Activated T-cell treated with anti-CD3 and anti-CD28 coated beads, Interleukin-2, amount 50 U/mL, for 72 hours (primary cell): ENCODE measurements around the gene SUMO1. TPM values are rescaled to one million over a fixed set of nuclear protein-coding genes. Genes with fewer than 3 reads are reported as not detected.
"Not testable (repeated sequence)": the region's sequence is repeated elsewhere in the genome, so short reads cannot be mapped to it uniquely, and the experiment has no call there.

ENCODE experiments used
- ATAC-seq, 2 donors: fragments of 150-1000 bp; cut with Tn5 transposase; replicated peaks in 1 of 2; 2 replicates each; pipeline ENCODE4 v1.10.0; 2021; ENCODE audit warnings: moderate library complexity in 2 of 2, mild to moderate bottlenecking in 1 of 2
- DNase-seq, 2 donors: peaks; one replicate each; pipeline ENCODE4 v3.0.0; 2021 to 2022; ENCODE audit warnings: mixed read lengths in 1 of 2
- H3K27ac Mint-ChIP-seq: one replicate; pipeline ENCODE4 v1.8.0; 2022; ENCODE audit warnings: mild to moderate bottlenecking, moderate library complexity, mixed read lengths
- H3K27me3 Mint-ChIP-seq: one replicate; pipeline ENCODE4 v1.8.0; 2022; ENCODE audit warnings: low read depth, mixed read lengths
- H3K36me3 Mint-ChIP-seq, 2 donors: one replicate each; pipeline ENCODE4 v1.8.0; 2022; ENCODE audit warnings: mixed read lengths in 2 of 2, mild to moderate bottlenecking in 1 of 2; ENCODE audit not compliant: insufficient read depth in 2 of 2
- H3K4me1 Mint-ChIP-seq: one replicate; pipeline ENCODE4 v1.8.0; 2022; ENCODE audit warnings: low read depth, mixed read lengths
- H3K4me3 Mint-ChIP-seq, 2 donors: one replicate each; pipeline ENCODE4 v1.8.0; 2022; ENCODE audit warnings: mild to moderate bottlenecking in 2 of 2, mixed read lengths in 2 of 2, moderate library complexity in 2 of 2
- H3K9me3 Mint-ChIP-seq, 2 donors: one replicate each; pipeline ENCODE4 v1.8.0; 2022; ENCODE audit warnings: mixed read lengths in 2 of 2
- total RNA-seq, 2 donors: library from RNA; stranded (reverse); gene quantifications; one replicate each; pipeline ENCODE4 v1.2.3, GENCODE V29; 2022

SUMO1 gene
- total RNA-seq: 100 to 1,000 TPM in 1 of 2 donors, 10 to 100 TPM in 1; 88.7 to 100 TPM

GRCh38 chr2:202238234-202239197 lies at the start of gene SUMO1:
TSS of gene SUMO1 (minus strand) at chr2:202238597. CDS start at chr2:202238451, 146 bp downstream.
- no peaks in the 10 kb centered on the region for H3K27me3 Mint-ChIP-seq
- DNase-seq: peak; percentile 92
- H3K36me3 Mint-ChIP-seq: peaks cover 5 to 7% of the 10 kb centered on the region in 2 donors
- ATAC-seq: peak; percentile 97 to 98
- peak within 1 kb of the TSS; percentile 94 for H3K27ac Mint-ChIP-seq
- H3K9me3 Mint-ChIP-seq: no peaks in the 10 kb centered on the region
- peak within 1 kb of the TSS; percentile 94 to 99 for H3K4me3 Mint-ChIP-seq
- peaks cover 41% of the 10 kb centered on the region for H3K4me1 Mint-ChIP-seq

GRCh38 chr2:202286595-202286994 lies 48.2 kb upstream of the SUMO1 start:
- ATAC-seq: peak in 1 of 2 donors; percentile 13
- Mint-ChIP-seq H3K4me1 (peaks cover 15% of the 10 kb centered on the region), H3K27me3 (no peaks in the 10 kb centered on the region), H3K36me3 (peaks cover 8 to 48% of the 10 kb centered on the region in 2 donors), H3K9me3 (no peaks in the 10 kb centered on the region), H3K27ac (peak overlapping the region; percentile 79), H3K4me3 (no peak overlapping the region)
- DNase-seq: no peak

GRCh38 chr2:202278944-202279343 lies 40.5 kb upstream of the SUMO1 start:
- Mint-ChIP-seq H3K27me3 (no peaks in the 10 kb centered on the region), H3K27ac (peak overlapping the region; percentile 99), H3K4me3 (peak overlapping the region in 1 of 2 donors; percentile 83), H3K4me1 (peaks cover 61% of the 10 kb centered on the region), H3K36me3 (peaks cover 22 to 45% of the 10 kb centered on the region in 2 donors), H3K9me3 (no peaks in the 10 kb centered on the region)
- no peak for DNase-seq
- ATAC-seq: no peak

- Mint-ChIP-seq H3K4me3 (peak overlapping the region; percentile 71 to 83), H3K36me3 (peaks cover 22 to 45% of the 10 kb centered on the region in 2 donors), H3K4me1 (peaks cover 68% of the 10 kb centered on the region), H3K27me3 (no peaks in the 10 kb centered on the region), H3K9me3 (no peaks in the 10 kb centered on the region), H3K27ac (peak overlapping the region; percentile 99)
- DNase-seq (peak; percentile 53 to 59), ATAC-seq (peak; percentile 75 to 76)
Observed at GRCh38 chr2:202278036-202278760, 39.8 kb upstream of the SUMO1 start.

GRCh38 chr2:202276078-202276720 lies 37.8 kb upstream of the SUMO1 start:
- Mint-ChIP-seq H3K36me3 (peaks cover 15 to 38% of the 10 kb centered on the region in 2 donors), H3K4me3 (peak overlapping the region; percentile 71 to 83), H3K4me1 (peaks cover 87% of the 10 kb centered on the region), H3K27ac (peak overlapping the region; percentile 99)
- DNase-seq: peak; percentile 47 to 61
- H3K27me3 Mint-ChIP-seq, H3K9me3 Mint-ChIP-seq: not testable (repeated sequence)
- peak; percentile 69 to 79 for ATAC-seq

- no peak for DNase-seq
- Mint-ChIP-seq H3K4me1 (peaks cover 64% of the 10 kb centered on the region), H3K4me3 (peak overlapping the region in 1 of 2 donors; percentile 90), H3K36me3 (peaks cover 5 to 16% of the 10 kb centered on the region in 2 donors), H3K27me3 (no peaks in the 10 kb centered on the region), H3K9me3 (no peaks in the 10 kb centered on the region), H3K27ac (peak overlapping the region; percentile 96)
- ATAC-seq: no peak
Observed at GRCh38 chr2:202270487-202270886, 32.1 kb upstream of the SUMO1 start.

- Mint-ChIP-seq H3K36me3 (peaks cover 2 to 16% of the 10 kb centered on the region in 2 donors), H3K27me3 (no peaks in the 10 kb centered on the region), H3K4me1 (peaks cover 57% of the 10 kb centered on the region), H3K27ac (peak overlapping the region; percentile 96), H3K4me3 (peak overlapping the region in 1 of 2 donors; percentile 90), H3K9me3 (no peaks in the 10 kb centered on the region)
- ATAC-seq (peak in 1 of 2 donors; percentile 8), DNase-seq (peak; percentile 27 to 33)
Observed at GRCh38 chr2:202269585-202269984, 31.2 kb upstream of the SUMO1 start.

- H3K27me3 Mint-ChIP-seq: no peaks in the 10 kb centered on the region
- no peaks in the 10 kb centered on the region for H3K9me3 Mint-ChIP-seq
- DNase-seq (no peak), ATAC-seq (no peak)
- H3K4me3 Mint-ChIP-seq: no peak overlapping the region
- peaks cover 2 to 16% of the 10 kb centered on the region in 2 donors for H3K36me3 Mint-ChIP-seq
- peaks cover 47% of the 10 kb centered on the region for H3K4me1 Mint-ChIP-seq
- H3K27ac Mint-ChIP-seq: peak overlapping the region; percentile 93
Observed at GRCh38 chr2:202267495-202267894, 29.1 kb upstream of the SUMO1 start.

GRCh38 chr2:202265467-202266277 lies 27.3 kb upstream of the SUMO1 start, which contains the start of gene NOP58:
TSS of gene NOP58 (plus strand) at chr2:202265763. CDS start at chr2:202265942, 179 bp downstream.
- ATAC-seq: peak; percentile 87 to 88
- peak; percentile 92 to 93 for DNase-seq
- Mint-ChIP-seq H3K36me3 (peaks cover 2 to 12% of the 10 kb centered on the region in 2 donors), H3K4me1 (peaks cover 29% of the 10 kb centered on the region), H3K9me3 (no peaks in the 10 kb centered on the region), H3K27me3 (no peaks in the 10 kb centered on the region), H3K4me3 (peak within 1 kb of the TSS; percentile 64 to 72), H3K27ac (peak within 1 kb of the TSS; percentile 81)

GRCh38 chr2:202261531-202261930 lies 23.1 kb upstream of the SUMO1 start:
- ATAC-seq (no peak), DNase-seq (no peak)
- no peaks in the 10 kb centered on the region for H3K9me3 Mint-ChIP-seq
- no peak overlapping the region for H3K4me3 Mint-ChIP-seq
- no peaks in the 10 kb centered on the region for H3K27me3 Mint-ChIP-seq
- H3K27ac Mint-ChIP-seq: no peak overlapping the region
- H3K4me1 Mint-ChIP-seq: peaks cover 14% of the 10 kb centered on the region
- H3K36me3 Mint-ChIP-seq: no peaks in the 10 kb centered on the region

GRCh38 chr2:202251494-202251893 lies 13.1 kb upstream of the SUMO1 start:
- ATAC-seq (no peak), DNase-seq (no peak)
- Mint-ChIP-seq H3K9me3 (no peaks in the 10 kb centered on the region), H3K4me1 (peaks cover 6% of the 10 kb centered on the region), H3K36me3 (no peaks in the 10 kb centered on the region), H3K27ac (no peak overlapping the region), H3K4me3 (no peak overlapping the region), H3K27me3 (no peaks in the 10 kb centered on the region)
